Measurements from ENCODE around the gene RAB11FIP4.

RAB11FIP4 gene

GRCh38 chr17:31517524-31517923 lies 126.0 kb downstream of the RAB11FIP4 start:
- TF ChIP-seq EZH2 (IDR thresholded peaks at IDR 0.05) (no peak), POLR2AphosphoS5 (IDR thresholded peaks at IDR 0.05; ENCODE audit: borderline replicate concordance, low read depth, low read length) (no peak), FOXP2 (optimal IDR thresholded peaks at IDR 0.05; ENCODE audit: control extremely low read depth, extremely low read length, insufficient read depth) (no peak)
- H3K9me3 ChIP-seq (ENCODE audit: low read depth, low read length), result no peaks in the 10 kb centered on the region

DNA sequence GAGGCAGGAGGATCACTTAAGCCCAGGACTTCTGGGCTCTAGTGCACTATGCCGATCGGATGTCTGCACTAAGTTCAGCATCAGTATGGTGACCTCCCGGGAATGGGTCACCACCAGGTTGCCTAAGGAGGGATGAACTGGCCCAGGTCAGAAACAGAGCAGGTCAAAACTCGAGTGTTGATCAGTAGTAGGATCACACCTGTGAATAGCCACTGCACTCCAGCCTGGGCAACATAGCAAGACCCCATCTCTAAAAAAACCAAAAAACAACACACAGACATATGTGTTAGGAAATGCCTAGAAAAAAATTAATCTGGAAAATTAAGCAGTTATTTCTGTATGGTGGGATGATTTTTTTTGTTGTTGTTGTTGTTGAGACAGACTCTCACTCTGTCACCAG lies 127.0 kb downstream of the RAB11FIP4 start:
- TF ChIP-seq POLR2AphosphoS5 (IDR thresholded peaks at IDR 0.05; ENCODE audit: borderline replicate concordance, low read depth, low read length) (no peak), EZH2 (IDR thresholded peaks at IDR 0.05) (no peak), FOXP2 (optimal IDR thresholded peaks at IDR 0.05; ENCODE audit: control extremely low read depth, extremely low read length, insufficient read depth) (no peak)
- H3K9me3 ChIP-seq (ENCODE audit: low read depth, low read length), result no peaks in the 10 kb centered on the region
- H3K36me3 ChIP-seq (ENCODE audit: insufficient read depth, low read length), result no peaks in the 10 kb centered on the region
- no peak overlapping the region for H3K9ac ChIP-seq (ENCODE audit: insufficient read length)
- no peak overlapping the region for H3K27ac ChIP-seq
- no peak for DNase-seq (ENCODE audit: low read depth, low spot score)
- no peak overlapping the region for H3K4me3 ChIP-seq

More at GRCh38 chr17:31517524-31517923, 126.0 kb downstream of the RAB11FIP4 start:
- no peak overlapping the region for H3K4me3 ChIP-seq
- no peaks in the 10 kb centered on the region for H3K36me3 ChIP-seq (ENCODE audit: insufficient read depth, low read length)
- H3K9ac ChIP-seq (ENCODE audit: insufficient read length), result no peak overlapping the region
- no peak overlapping the region for H3K27ac ChIP-seq
- no peak for DNase-seq (ENCODE audit: low read depth, low spot score)

GRCh38 chr17:31521632-31522283 lies 130.3 kb downstream of the RAB11FIP4 start:
- Histone ChIP-seq H3K9me3 (ENCODE audit: low read depth, low read length) (no peaks in the 10 kb centered on the region), H3K9ac (ENCODE audit: insufficient read length) (no peak overlapping the region), H3K27ac (no peak overlapping the region), H3K36me3 (ENCODE audit: insufficient read depth, low read length) (no peaks in the 10 kb centered on the region), H3K4me3 (no peak overlapping the region)
- DNase-seq (ENCODE audit: low read depth, low spot score), result no peak
- TF ChIP-seq EZH2 (IDR thresholded peaks at IDR 0.05), result no peak
- no peak for TF ChIP-seq POLR2AphosphoS5 (IDR thresholded peaks at IDR 0.05; ENCODE audit: borderline replicate concordance, low read depth, low read length)
- no peak for TF ChIP-seq FOXP2 (optimal IDR thresholded peaks at IDR 0.05; ENCODE audit: control extremely low read depth, extremely low read length, insufficient read depth)

DNA sequence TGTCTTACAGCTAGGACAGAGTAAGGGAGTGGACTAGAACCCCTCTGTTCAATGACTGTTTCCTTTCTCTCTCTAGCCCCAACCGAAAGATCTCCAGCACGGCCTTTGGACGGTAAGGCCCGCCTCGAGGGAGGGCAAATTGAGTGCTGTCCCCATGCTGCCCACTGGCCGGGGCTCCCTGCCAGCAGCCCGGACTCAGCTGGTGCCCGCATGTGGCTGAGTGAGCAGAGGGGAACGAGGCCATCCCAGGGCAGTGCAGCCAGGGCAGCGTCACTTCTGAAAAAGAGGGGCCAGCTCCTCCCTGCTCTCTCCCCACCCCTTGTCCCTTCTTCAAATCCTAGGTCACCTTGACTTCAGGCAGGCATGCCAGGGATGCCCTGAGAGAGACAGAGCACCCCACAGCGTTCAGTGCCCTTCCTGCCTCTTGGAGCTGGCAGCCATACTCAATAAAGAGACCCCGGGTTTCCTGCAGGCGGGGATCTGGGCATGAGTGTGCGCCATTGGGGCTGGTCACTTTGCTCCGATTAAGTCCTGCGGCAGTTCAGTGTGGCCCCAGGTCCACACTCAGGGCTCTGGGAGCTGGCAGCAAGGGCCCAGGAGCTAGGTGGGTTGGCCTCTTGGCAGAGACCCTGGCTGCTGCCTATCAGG lies 130.9 kb downstream of the RAB11FIP4 start:
- Histone ChIP-seq H3K4me3 (no peak overlapping the region), H3K9me3 (ENCODE audit: low read depth, low read length) (no peaks in the 10 kb centered on the region), H3K36me3 (ENCODE audit: insufficient read depth, low read length) (no peaks in the 10 kb centered on the region), H3K9ac (ENCODE audit: insufficient read length) (no peak overlapping the region), H3K27ac (no peak overlapping the region)
- TF ChIP-seq FOXP2 (optimal IDR thresholded peaks at IDR 0.05; ENCODE audit: control extremely low read depth, extremely low read length, insufficient read depth), result no peak
- no peak for TF ChIP-seq EZH2 (IDR thresholded peaks at IDR 0.05)
- TF ChIP-seq POLR2AphosphoS5 (IDR thresholded peaks at IDR 0.05; ENCODE audit: borderline replicate concordance, low read depth, low read length), result no peak
- DNase-seq (ENCODE audit: low read depth, low spot score), result no peak

DNA sequence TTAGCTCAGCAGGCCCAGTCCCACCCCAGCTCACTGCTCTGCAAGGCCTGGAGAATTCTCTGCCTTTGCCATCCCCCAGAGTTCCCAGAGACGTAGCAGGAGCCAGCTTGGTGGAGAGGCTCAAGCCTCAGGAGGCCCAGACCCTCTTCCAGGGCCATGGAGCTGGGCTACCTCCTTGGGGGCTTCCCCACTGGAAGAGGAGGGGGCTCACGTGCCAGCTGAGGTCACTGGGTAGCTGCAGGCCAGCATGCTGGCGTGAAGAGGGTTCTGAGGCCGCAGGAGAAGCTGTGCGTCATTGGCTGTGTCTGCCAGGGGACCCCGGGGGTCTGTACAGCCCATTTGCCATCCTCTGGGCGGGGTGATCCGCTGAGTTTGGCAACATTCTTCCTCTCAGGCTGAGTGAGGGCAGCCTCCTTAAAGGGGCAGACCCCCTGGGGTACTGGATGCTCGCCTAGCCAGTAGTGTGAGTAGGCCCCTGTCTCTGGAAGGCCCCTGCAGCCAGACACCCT lies 131.6 kb downstream of the RAB11FIP4 start:
- Histone ChIP-seq H3K36me3 (ENCODE audit: insufficient read depth, low read length) (no peaks in the 10 kb centered on the region), H3K4me3 (no peak overlapping the region), H3K27ac (no peak overlapping the region), H3K9me3 (ENCODE audit: low read depth, low read length) (no peaks in the 10 kb centered on the region), H3K9ac (ENCODE audit: insufficient read length) (no peak overlapping the region)
- TF ChIP-seq FOXP2 (optimal IDR thresholded peaks at IDR 0.05; ENCODE audit: control extremely low read depth, extremely low read length, insufficient read depth) (no peak), POLR2AphosphoS5 (IDR thresholded peaks at IDR 0.05; ENCODE audit: borderline replicate concordance, low read depth, low read length) (no peak), EZH2 (IDR thresholded peaks at IDR 0.05) (no peak)
- DNase-seq (ENCODE audit: low read depth, low spot score), result no peak

- no peak overlapping the region for H3K27ac ChIP-seq
- H3K9ac ChIP-seq (ENCODE audit: insufficient read length), result no peak overlapping the region
- no peak overlapping the region for H3K4me3 ChIP-seq
- no peaks in the 10 kb centered on the region for H3K36me3 ChIP-seq (ENCODE audit: insufficient read depth, low read length)
- no peaks in the 10 kb centered on the region for H3K9me3 ChIP-seq (ENCODE audit: low read depth, low read length)
- no peak for DNase-seq (ENCODE audit: low read depth, low spot score)
- no peak for TF ChIP-seq FOXP2 (optimal IDR thresholded peaks at IDR 0.05; ENCODE audit: control extremely low read depth, extremely low read length, insufficient read depth)
- TF ChIP-seq EZH2 (IDR thresholded peaks at IDR 0.05), result no peak
- no peak for TF ChIP-seq POLR2AphosphoS5 (IDR thresholded peaks at IDR 0.05; ENCODE audit: borderline replicate concordance, low read depth, low read length)
Measured at GRCh38 chr17:31523862-31524730, 132.6 kb downstream of the RAB11FIP4 start.

- Histone ChIP-seq H3K9ac (ENCODE audit: insufficient read length) (no peak overlapping the region), H3K9me3 (ENCODE audit: low read depth, low read length) (no peaks in the 10 kb centered on the region), H3K36me3 (ENCODE audit: insufficient read depth, low read length) (no peaks in the 10 kb centered on the region), H3K27ac (no peak overlapping the region), H3K4me3 (no peak overlapping the region)
- TF ChIP-seq FOXP2 (optimal IDR thresholded peaks at IDR 0.05; ENCODE audit: control extremely low read depth, extremely low read length, insufficient read depth) (no peak), POLR2AphosphoS5 (IDR thresholded peaks at IDR 0.05; ENCODE audit: borderline replicate concordance, low read depth, low read length) (no peak)
- DNase-seq (ENCODE audit: low read depth, low spot score), result peak; percentile 40
Measured at GRCh38 chr17:31524926-31525800, 133.7 kb downstream of the RAB11FIP4 start.

Data from SK-N-MC (cell line).